22Rv1 (cell line): ENCODE data around the gene DHX34.

Experiments
- CTCF ChIP-seq: fragments of 450-650 bp; IDR thresholded peaks from 2 replicates; pipeline ENCODE4 v1.5.1; 2017; ENCODE audit warnings: mild to moderate bottlenecking
- ZFX ChIP-seq: fragments of 450-650 bp; IDR thresholded peaks from 2 replicates; pipeline ENCODE4 v1.6.1; 2017; ENCODE audit warnings: antibody characterized with exemption, borderline replicate concordance

- no peak for TF ChIP-seq CTCF
- no peak for TF ChIP-seq ZFX
Measured at GRCh38 chr19:47405854-47406417, 56.8 kb downstream of the DHX34 start.
